Breast epithelium (tissue), 3 donors: ENCODE results near the gene SREK1.

Experiments
- POLR2A ChIP-seq: fragments of 450-650 bp; IDR thresholded peaks from one replicate; pipeline ENCODE4 v1.6.1; 2016; ENCODE audit warnings: antibody characterized with exemption, mild to moderate bottlenecking, moderate library complexity
- POLR2AphosphoS5 ChIP-seq, 3 donors: sonication (generic); formaldehyde crosslinking; IDR thresholded peaks; one replicate each; pipeline ENCODE4 v1.6.1; 2017; ENCODE audit warnings: antibody characterized with exemption in 3 of 3
- TF ChIP-seq, protein P1 (sequence below), 3 donors: fragments of 450-650 bp; IDR thresholded peaks; one replicate each; pipeline ENCODE4 v1.5.1; 2016 to 2017; ENCODE audit warnings: antibody characterized with exemption in 3 of 3, mild to moderate bottlenecking in 3 of 3, moderate library complexity in 3 of 3

DNA sequence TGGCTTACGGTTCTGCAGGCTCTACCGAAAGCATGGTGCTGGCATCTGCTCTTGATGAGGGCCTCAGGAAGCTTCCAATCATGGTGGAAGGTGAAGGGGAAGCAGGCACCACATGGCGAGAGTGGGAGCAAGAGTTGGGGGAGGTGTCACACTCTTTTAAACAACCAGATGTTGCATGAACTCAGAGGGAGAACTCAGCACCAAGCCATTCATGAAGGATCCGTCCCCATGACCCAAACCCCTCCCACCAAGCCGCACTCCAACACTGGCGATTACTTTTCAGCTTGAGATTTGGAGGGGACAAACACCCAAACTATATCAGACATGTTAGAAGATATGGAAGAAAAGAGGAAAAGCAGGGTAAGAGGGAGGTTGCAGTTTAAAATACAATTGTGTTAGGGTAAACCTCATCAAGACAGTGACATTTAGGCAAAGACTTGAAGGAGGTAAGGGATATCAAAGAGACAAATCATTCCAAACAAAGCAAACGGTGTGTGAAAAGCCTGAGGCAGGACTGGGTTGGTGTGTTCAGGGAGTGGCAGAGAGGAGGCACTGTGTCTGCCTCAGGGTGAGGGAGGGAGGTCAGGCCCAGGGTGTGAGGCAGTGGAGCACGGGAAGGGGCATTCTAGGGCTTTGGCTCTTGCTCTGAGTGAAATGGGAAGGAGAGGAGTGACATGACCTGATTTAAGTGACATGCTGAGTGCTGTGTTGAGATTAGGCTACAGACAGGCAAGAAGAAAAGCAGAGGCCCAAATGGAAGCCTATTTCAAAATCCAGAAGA, 80.9 kb downstream of the SREK1 start:
- TF ChIP-seq, protein P1, sequence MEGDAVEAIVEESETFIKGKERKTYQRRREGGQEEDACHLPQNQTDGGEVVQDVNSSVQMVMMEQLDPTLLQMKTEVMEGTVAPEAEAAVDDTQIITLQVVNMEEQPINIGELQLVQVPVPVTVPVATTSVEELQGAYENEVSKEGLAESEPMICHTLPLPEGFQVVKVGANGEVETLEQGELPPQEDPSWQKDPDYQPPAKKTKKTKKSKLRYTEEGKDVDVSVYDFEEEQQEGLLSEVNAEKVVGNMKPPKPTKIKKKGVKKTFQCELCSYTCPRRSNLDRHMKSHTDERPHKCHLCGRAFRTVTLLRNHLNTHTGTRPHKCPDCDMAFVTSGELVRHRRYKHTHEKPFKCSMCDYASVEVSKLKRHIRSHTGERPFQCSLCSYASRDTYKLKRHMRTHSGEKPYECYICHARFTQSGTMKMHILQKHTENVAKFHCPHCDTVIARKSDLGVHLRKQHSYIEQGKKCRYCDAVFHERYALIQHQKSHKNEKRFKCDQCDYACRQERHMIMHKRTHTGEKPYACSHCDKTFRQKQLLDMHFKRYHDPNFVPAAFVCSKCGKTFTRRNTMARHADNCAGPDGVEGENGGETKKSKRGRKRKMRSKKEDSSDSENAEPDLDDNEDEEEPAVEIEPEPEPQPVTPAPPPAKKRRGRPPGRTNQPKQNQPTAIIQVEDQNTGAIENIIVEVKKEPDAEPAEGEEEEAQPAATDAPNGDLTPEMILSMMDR (IDR thresholded peaks at IDR 0.05) = no peak
- TF ChIP-seq POLR2AphosphoS5 (IDR thresholded peaks at IDR 0.05) (no peak), POLR2A (no peak)
